B cell (primary cell): ENCODE results near the gene TLE5. TPM values are rescaled to one million over a fixed set of nuclear protein-coding genes. Genes with fewer than 3 reads are reported as not detected.

Experiments
- ATAC-seq: fragments of 200-7000 bp; cut with Tn5 transposase; one replicate; pipeline ENCODE4 v1.10.0; 2021; ENCODE audit warnings: low read depth, mild to moderate bottlenecking, moderate number of reproducible peaks, moderate library complexity
- CTCF ChIA-PET: fragments of 350-600 bp; sonication (Branson Sonifier 250); formaldehyde crosslinking; loops from one replicate; lab custom pipeline; 2021; ENCODE audit warnings: antibody characterized with exemption, inconsistent platforms; lab: Charles Lee
- POLR2A ChIA-PET: fragments of 350-600 bp; sonication (Branson Sonifier 250); formaldehyde crosslinking; loops from one replicate; lab custom pipeline; 2021; ENCODE audit warnings: antibody characterized with exemption; lab: Charles Lee
- DNase-seq: peaks from one replicate; pipeline ENCODE4 v3.0.0; 2013
- H2AFZ ChIP-seq: 2 replicates; pipeline ENCODE4 v1.6.1; 2012; ENCODE audit warnings: mild to moderate bottlenecking, low read depth, low read length; ENCODE audit not compliant: insufficient read depth, poor library complexity, severe bottlenecking
- H3K27ac ChIP-seq, 2 donors: 1 replicate in 1 of 2; 2 replicates in 1 of 2; pipeline ENCODE4 v1.5.1; 2012 to 2013; ENCODE audit warnings: low read length in 2 of 2, mild to moderate bottlenecking in 2 of 2, moderate library complexity in 1 of 2
- H3K27me3 ChIP-seq, 4 experiments: fragments of 200-600 bp in 1 of 4; sonication (generic) in 1 of 4; replicated peaks in 1 of 4; 1 replicate in 2 of 4; 2 replicates in 2 of 4; pipeline versions ENCODE4 v1.6.1 to v1.7.0; 2013 to 2016; ENCODE audit warnings: low read length in 3 of 4, mild to moderate bottlenecking in 2 of 4, mixed read lengths in 1 of 4, moderate library complexity in 1 of 4; ENCODE audit not compliant: insufficient read depth in 4 of 4, control insufficient read depth in 3 of 4; ENCODE audit errors: control extremely low read depth in 1 of 4
- H3K36me3 ChIP-seq, 2 experiments: replicated peaks in 1 of 2; 1 replicate in 1 of 2; 2 replicates in 1 of 2; pipeline versions ENCODE4 v1.6.1 to v1.7.1; 2013; ENCODE audit warnings: low read length in 1 of 2; ENCODE audit not compliant: insufficient read depth in 2 of 2, control insufficient read depth in 1 of 2; ENCODE audit errors: control extremely low read depth in 1 of 2, extremely low read depth in 1 of 2
- H3K4me1 ChIP-seq, 2 donors: fragments of 200-600 bp in 1 of 2; sonication (generic) in 1 of 2; 1 replicate in 1 of 2; 2 replicates in 1 of 2; pipeline versions ENCODE4 v1.5.1 to v1.6.1; 2013 to 2017; ENCODE audit warnings: low read length in 2 of 2; ENCODE audit not compliant: control insufficient read depth in 2 of 2, insufficient read depth in 2 of 2
- H3K4me2 ChIP-seq: replicated peaks from 2 replicates; pipeline ENCODE3; 2012; ENCODE audit warnings: mild to moderate bottlenecking, low read depth, low read length; ENCODE audit not compliant: poor library complexity, severe bottlenecking
- H3K4me3 ChIP-seq, 5 experiments: fragments of 200-600 bp in 1 of 5; sonication (generic) in 1 of 5; 1 replicate in 3 of 5; 2 replicates in 2 of 5; pipeline versions ENCODE4 v1.5.1 to v1.7.0; 2011 to 2016; ENCODE audit warnings: low read length in 4 of 5, mild to moderate bottlenecking in 4 of 5, low read depth in 2 of 5, control low read depth in 1 of 5, moderate library complexity in 1 of 5; ENCODE audit not compliant: insufficient read depth in 1 of 5; ENCODE audit errors: control extremely low read depth in 1 of 5, extremely low read depth in 1 of 5
- H3K79me2 ChIP-seq: fragments of 200-600 bp; sonication (generic); one replicate; pipeline ENCODE4 v1.6.0; 2016; ENCODE audit warnings: low read length; ENCODE audit not compliant: control insufficient read depth, insufficient read depth
- H3K9ac ChIP-seq: fragments of 200-600 bp; sonication (generic); 2 replicates; pipeline ENCODE4 v1.6.1; 2017; ENCODE audit warnings: mild to moderate bottlenecking, low read length, moderate library complexity
- H3K9me3 ChIP-seq, 3 donors: one replicate each; pipeline versions ENCODE4 v1.6.1 to v1.7.1; 2013; ENCODE audit warnings: low read length in 2 of 3; ENCODE audit not compliant: control insufficient read depth in 2 of 3, insufficient read depth in 1 of 3; ENCODE audit errors: control extremely low read depth in 1 of 3
- H4K20me1 ChIP-seq: 2 replicates; pipeline ENCODE4 v1.6.0; 2012; ENCODE audit warnings: mild to moderate bottlenecking, low read length; ENCODE audit not compliant: insufficient read depth, control insufficient read depth, poor library complexity, severe bottlenecking
- H3K27ac Mint-ChIP-seq: one replicate; pipeline ENCODE4 v1.8.0; 2021; ENCODE audit warnings: mixed read lengths
- H3K27me3 Mint-ChIP-seq: one replicate; pipeline ENCODE4 v1.8.0; 2021; ENCODE audit warnings: mixed read lengths
- H3K4me1 Mint-ChIP-seq: one replicate; pipeline ENCODE4 v1.8.0; 2021; ENCODE audit warnings: mixed read lengths
- H3K4me3 Mint-ChIP-seq: one replicate; pipeline ENCODE4 v1.8.0; 2021; ENCODE audit warnings: mixed read lengths
- H3K9me3 Mint-ChIP-seq: one replicate; pipeline ENCODE4 v1.8.0; 2022; ENCODE audit warnings: mixed read lengths; ENCODE audit not compliant: insufficient read depth
- CTCF ChIP-seq: fragments of 200-600 bp; IDR thresholded peaks from one replicate; pipeline ENCODE4 v1.8.0; 2022; ENCODE audit warnings: antibody characterized with exemption, mild to moderate bottlenecking
- EZH2 ChIP-seq: IDR thresholded peaks from 2 replicates; pipeline ENCODE4 v1.6.1; 2012; ENCODE audit warnings: borderline replicate concordance, low read depth, mild to moderate bottlenecking, moderate library complexity, low read length; ENCODE audit not compliant: insufficient read depth, poor library complexity, severe bottlenecking
- WGBS: methylation state at CpG from one replicate; pipeline ENCODE4 v1.1.5; 2013; ENCODE audit warnings: missing lambda C conversion rate; ENCODE audit not compliant: insufficient coverage; 5-methylcytosine and 5-hydroxymethylcytosine counted together
- intact Hi-C: fragments of 100-400 bp; cut with micrococcal nuclease; formaldehyde crosslinking; loops from one replicate; pipeline ENCODE4 v1.10.0; 2022
- polyA plus RNA-seq: library from polyadenylated mRNA; depleted of rRNA; stranded (reverse); fragments of >200 nt; gene quantifications from 2 replicates; pipeline ENCODE4 v1.2.3, GENCODE V29; 2012
- total RNA-seq, 2 donors: library from RNA; stranded (reverse); fragments of 120-200 nt in 1 of 2; gene quantifications; 1 replicate in 1 of 2; 2 replicates in 1 of 2; pipeline versions ENCODE4 v1.2.3 to v1.2.4, GENCODE V29; 2013 to 2022

TLE5 gene
- total and polyA plus RNA-seq, 2 donors (not counting 1 experiment from before 2014, with no cell fraction given): 697 to 1,132 TPM

GRCh38 chr19:3055741-3056416, 6.4 kb downstream of the TLE5 start:
- POLR2A ChIA-PET: interaction anchor here (0.5 to 0.6 kb wide), 3 partner anchors 11 to 662 kb away, joined by 5 to 6 read pairs (median 5); no protein-coding TSS in a partner anchor
- Histone ChIP-seq H3K4me2 (no peak overlapping the region), H4K20me1 (peaks cover 86% of the 10 kb centered on the region), H3K4me1 (peaks cover 8 to 34% of the 10 kb centered on the region in 2 donors), H3K9ac (no peak overlapping the region), H3K27me3 (no peaks in the 10 kb centered on the region), H3K36me3 (peaks cover 10 to 78% of the 10 kb centered on the region in 2 experiments), H3K27ac (no peak overlapping the region), H3K4me3 (no peak overlapping the region), H3K9me3 (no peaks in the 10 kb centered on the region), H2AFZ (no peak overlapping the region), H3K79me2 (peaks cover 19% of the 10 kb centered on the region)
- Mint-ChIP-seq H3K4me1 (peaks cover 31% of the 10 kb centered on the region), H3K27me3 (no peaks in the 10 kb centered on the region), H3K4me3 (no peak overlapping the region), H3K27ac (no peak overlapping the region), H3K9me3 (no peaks in the 10 kb centered on the region)
- no peak for DNase-seq
- TF ChIP-seq CTCF (no peak), EZH2 (no peak)
- CTCF ChIA-PET: no interaction called here
- WGBS: 89% methylated on average over 23 of the region's 31 CpGs
- intact Hi-C loops: no loop called here
- ATAC-seq: no peak
